Measurements from ENCODE around the gene TMEM51.

DNA sequence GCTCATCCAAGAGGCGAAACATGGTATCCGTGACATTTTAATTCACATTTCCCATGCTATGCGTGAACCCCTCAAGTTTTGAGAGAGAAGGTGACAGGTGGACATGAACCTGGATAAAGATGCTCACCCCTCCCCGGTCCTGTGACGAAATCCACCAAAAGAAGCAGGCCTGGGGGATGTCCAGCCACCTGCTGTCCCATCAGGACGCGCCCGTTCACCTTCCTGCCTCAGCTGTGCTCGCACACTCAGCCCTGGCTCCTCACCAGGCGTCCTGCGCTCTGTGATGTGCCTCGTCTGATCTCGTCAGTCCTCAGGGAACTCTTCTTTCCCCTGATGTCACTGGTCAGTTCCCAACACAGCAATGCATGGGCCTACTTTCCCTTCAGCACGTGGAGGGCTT lies 103.8 kb downstream of the TMEM51 start:
- no peak for TF ChIP-seq EZH2 (IDR thresholded peaks at IDR 0.05; ENCODE audit: borderline replicate concordance, insufficient read depth, low read length, poor library complexity, severe bottlenecking)
- TF ChIP-seq, protein P1, sequence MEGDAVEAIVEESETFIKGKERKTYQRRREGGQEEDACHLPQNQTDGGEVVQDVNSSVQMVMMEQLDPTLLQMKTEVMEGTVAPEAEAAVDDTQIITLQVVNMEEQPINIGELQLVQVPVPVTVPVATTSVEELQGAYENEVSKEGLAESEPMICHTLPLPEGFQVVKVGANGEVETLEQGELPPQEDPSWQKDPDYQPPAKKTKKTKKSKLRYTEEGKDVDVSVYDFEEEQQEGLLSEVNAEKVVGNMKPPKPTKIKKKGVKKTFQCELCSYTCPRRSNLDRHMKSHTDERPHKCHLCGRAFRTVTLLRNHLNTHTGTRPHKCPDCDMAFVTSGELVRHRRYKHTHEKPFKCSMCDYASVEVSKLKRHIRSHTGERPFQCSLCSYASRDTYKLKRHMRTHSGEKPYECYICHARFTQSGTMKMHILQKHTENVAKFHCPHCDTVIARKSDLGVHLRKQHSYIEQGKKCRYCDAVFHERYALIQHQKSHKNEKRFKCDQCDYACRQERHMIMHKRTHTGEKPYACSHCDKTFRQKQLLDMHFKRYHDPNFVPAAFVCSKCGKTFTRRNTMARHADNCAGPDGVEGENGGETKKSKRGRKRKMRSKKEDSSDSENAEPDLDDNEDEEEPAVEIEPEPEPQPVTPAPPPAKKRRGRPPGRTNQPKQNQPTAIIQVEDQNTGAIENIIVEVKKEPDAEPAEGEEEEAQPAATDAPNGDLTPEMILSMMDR (IDR thresholded peaks at IDR 0.05; ENCODE audit: poor library complexity, severe bottlenecking), result no peak
